Measurements from ENCODE around the gene VPS8. TPM values are rescaled to one million over a fixed set of nuclear protein-coding genes. Genes with fewer than 3 reads are reported as not detected.
"Not testable (repeated sequence)": the region's sequence is repeated elsewhere in the genome, so short reads cannot be mapped to it uniquely, and the experiment has no call there.

VPS8 gene
- polyA plus RNA-seq, 2 of the 4 experiments (the other 2 are of a cell fraction) = 10.3 to 30.1 TPM

DNA sequence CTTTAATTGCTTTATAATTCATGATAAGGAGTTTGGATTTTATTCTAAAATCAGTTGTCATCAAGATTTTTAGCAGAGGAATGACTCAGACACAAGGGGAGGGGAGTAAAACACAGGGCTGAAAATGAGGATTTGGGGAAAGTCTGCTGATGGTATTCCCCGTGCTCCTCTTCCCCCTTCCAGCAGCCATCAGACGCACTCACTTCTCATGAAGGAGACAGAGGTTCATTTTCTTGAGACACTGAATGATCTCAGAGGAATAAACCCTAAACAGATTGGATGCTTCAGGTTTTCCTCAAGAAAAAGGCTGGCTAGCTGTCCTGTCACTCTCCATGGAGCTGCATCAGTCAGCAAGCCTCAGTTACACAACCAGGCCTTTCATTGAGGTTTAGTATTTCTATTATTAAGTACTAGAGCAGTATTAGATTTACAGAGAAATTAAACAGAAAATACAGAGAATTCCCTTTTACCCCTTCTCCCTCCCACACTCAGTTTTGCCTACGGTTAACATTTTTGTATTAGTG lies 174.5 kb downstream of the VPS8 start:
- Histone ChIP-seq H3K4me1 (no peaks in the 10 kb centered on the region), H3K9me3 (no peaks in the 10 kb centered on the region), H3K4me2 (no peak overlapping the region), H3K4me3 (no peak overlapping the region), H3K27ac (no peak overlapping the region)
- ATAC-seq (no peak), FAIRE-seq (no peak), DNase-seq (ENCODE audit: low read depth in 1 of 2, low spot score in 1 of 2) (no peak)
- TF ChIP-seq JUN (IDR thresholded peaks at IDR 0.05) (no peak), HEYL (CRISPR knock-in tag; IDR thresholded peaks at IDR 0.05) (no peak), ZSCAN20 (CRISPR knock-in tag; IDR thresholded peaks at IDR 0.05) (no peak)
- ChIA-PET CTCF (interaction anchor here (0.7 kb wide), 1 partner anchor 146 kb away, joined by 5 read pairs; no protein-coding TSS in a partner anchor), POLR2A (no interaction called here)
- WGBS (ENCODE audit: missing lambda C conversion rate) = 96% methylated on average over 3 of the region's 3 CpGs

DNA sequence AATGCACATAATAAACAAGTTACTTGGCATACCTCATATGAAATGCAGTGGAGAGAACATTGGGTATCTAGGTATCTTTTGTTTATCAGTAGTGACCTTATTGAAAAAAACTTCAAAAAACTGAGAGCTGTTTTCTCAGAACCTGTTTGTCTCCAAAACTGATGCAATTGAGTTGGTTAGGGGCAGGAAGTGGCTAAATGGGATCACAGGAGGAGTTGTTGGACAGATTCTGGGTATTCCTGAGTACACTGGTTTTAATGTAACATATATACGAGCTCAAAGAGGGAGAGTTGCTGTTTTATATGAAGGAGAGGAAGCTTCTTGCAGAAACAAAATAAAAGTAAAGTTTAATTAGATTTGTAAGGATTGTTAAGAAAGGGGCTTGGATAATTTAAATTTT lies 181.4 kb downstream of the VPS8 start:
- Histone ChIP-seq H3K27ac (no peak overlapping the region), H3K4me2 (no peak overlapping the region), H3K9me3 (no peaks in the 10 kb centered on the region), H3K4me1 (no peaks in the 10 kb centered on the region), H3K4me3 (no peak overlapping the region)
- 97% methylated on average over 1 of the region's 1 CpG for WGBS (ENCODE audit: missing lambda C conversion rate)
- ATAC-seq = no peak
- CTCF ChIA-PET = no interaction called here
- TF ChIP-seq CHD4 (IDR thresholded peaks at IDR 0.05; ENCODE audit: borderline replicate concordance) = no peak
- TF ChIP-seq MAX (IDR thresholded peaks at IDR 0.05) = no peak
- TF ChIP-seq, protein P1, sequence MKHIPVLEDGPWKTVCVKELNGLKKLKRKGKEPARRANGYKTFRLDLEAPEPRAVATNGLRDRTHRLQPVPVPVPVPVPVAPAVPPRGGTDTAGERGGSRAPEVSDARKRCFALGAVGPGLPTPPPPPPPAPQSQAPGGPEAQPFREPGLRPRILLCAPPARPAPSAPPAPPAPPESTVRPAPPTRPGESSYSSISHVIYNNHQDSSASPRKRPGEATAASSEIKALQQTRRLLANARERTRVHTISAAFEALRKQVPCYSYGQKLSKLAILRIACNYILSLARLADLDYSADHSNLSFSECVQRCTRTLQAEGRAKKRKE (CRISPR knock-in tag; IDR thresholded peaks at IDR 0.05; ENCODE audit: low read depth) = no peak
- TF ChIP-seq REST (IDR thresholded peaks at IDR 0.05) = no peak
- TF ChIP-seq MYC (IDR thresholded peaks at IDR 0.05; ENCODE audit: borderline replicate concordance, low read length) = no peak
- TF ChIP-seq PHF8 (IDR thresholded peaks at IDR 0.05; ENCODE audit: borderline replicate concordance, low read depth) = no peak
- TF ChIP-seq USF2 (IDR thresholded peaks at IDR 0.05) = no peak
- no peak for TF ChIP-seq NPAS2 (CRISPR knock-in tag; IDR thresholded peaks at IDR 0.05; ENCODE audit: borderline replicate concordance)
- no peak for TF ChIP-seq RARB (CRISPR knock-in tag; IDR thresholded peaks at IDR 0.05)
- TF ChIP-seq POLR2AphosphoS2 (conservative IDR thresholded peaks at IDR 0.05; ENCODE audit: low read length) = no peak
- no peak for TF ChIP-seq E2F6 (IDR thresholded peaks at IDR 0.05; ENCODE audit: borderline replicate concordance, low read depth)
- POLR2A ChIA-PET = no interaction called here
- FAIRE-seq = no peak
- no peak for DNase-seq (ENCODE audit: low read depth in 1 of 2, low spot score in 1 of 2)

DNA sequence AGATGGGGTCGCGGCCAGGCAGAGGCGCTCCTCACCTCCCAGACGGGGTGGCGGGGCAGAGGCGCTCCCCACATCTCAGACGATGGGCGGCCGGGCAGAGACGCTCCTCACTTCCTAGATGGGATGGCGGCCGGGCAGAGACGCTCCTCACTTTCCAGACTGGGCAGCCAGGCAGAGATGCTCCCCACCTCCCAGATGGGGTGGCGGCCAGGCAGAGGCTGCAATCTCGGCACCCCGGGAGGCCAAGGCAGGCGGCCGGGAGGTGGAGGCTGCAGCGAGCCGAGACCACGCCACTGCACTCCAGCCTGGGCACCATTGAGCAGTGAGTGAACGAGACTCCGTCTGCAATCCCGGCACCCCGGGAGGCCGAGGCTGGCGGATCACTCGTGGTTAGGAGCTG lies 191.9 kb downstream of the VPS8 start:
- POLR2A ChIA-PET; CTCF ChIA-PET; ATAC-seq; H3K27ac ChIP-seq; H3K4me2 ChIP-seq; DNase-seq (ENCODE audit: low read depth in 1 of 2, low spot score in 1 of 2); H3K4me1 ChIP-seq; H3K9me3 ChIP-seq; FAIRE-seq; H3K4me3 ChIP-seq: not testable (repeated sequence)
- 71% methylated on average over 8 of the region's 28 CpGs for WGBS (ENCODE audit: missing lambda C conversion rate)

Data from A549 (cell line).